HG02973 (cell line): ENCODE results near the gene ZNF407.

Source experiments
- ATAC-seq: cut with Tn5 transposase; IDR thresholded peaks from one replicate; pipeline ENCODE4 v1.9.1; 2021; ENCODE audit warnings: moderate library complexity; ENCODE audit not compliant: unreplicated experiment

ZNF407 gene

DNA sequence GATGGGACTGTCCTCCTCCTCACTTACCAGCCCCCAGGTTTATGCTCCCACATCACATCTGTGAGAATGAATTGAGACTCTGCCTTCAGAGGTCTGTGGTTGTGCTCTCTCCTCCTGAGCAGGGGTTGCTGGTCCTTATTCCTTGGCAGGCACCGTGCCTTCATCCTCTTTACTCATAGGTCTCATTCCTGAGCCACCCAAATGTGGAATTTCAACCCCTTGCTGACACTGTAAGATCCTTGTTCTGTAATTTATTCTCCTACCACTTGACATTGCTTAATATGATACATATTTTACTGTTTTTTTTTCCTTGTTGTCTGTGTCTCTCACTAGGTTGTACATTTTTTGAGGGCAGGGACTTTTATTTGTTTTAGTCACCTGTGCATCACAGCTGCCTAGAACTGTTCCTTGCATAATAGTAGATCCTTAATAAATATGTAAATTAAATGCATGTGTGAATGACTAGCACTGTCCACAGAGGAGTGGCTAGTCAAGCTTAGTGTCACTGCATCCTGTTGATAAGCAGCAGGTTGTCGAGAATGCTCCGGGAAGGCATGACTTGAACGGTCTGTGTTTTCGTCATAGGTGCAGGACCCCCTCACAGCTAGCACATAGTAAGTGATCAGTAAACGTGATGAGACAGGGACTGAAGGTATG, 180.6 kb downstream of the ZNF407 start:
- no peak for ATAC-seq

DNA sequence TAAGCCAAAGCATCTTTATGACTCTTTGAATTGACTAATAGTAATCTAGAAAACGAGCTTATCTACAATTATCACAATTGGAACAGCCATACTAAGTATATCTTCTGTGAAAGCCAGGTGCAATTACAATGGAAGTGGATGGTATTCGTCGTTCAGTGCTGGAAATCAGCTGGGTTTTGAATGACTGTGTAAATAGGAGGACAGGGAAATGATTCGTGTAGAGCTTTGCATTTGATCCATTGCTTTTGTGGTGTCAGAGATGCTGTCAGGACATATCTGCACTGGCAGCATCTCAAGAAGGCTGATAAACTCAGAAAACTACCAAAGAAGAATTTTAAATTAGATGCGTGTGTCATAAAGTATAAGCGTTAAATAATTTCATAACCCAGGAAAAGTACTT, 187.1 kb downstream of the ZNF407 start:
- no peak for ATAC-seq

DNA sequence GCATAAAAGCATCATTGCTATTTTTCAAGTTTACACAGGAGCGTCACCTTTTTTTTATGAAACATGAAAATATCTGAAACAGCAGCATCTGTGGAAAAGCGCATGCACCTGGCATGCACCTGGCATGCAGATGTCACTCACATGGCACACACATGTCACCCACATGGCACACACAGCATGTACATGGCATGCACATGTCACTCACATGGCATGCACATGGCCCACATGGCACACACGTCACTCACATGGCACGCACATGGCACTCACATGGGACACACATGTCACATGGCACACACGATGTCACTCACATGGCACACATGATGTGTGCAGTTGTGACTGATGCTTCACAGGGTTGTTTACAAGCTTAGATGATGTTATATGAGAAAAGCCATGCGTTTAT, 188.0 kb downstream of the ZNF407 start:
- ATAC-seq: no peak

GRCh38 chr18:74788657-74789056, 191.0 kb downstream of the ZNF407 start:
- no peak for ATAC-seq

DNA sequence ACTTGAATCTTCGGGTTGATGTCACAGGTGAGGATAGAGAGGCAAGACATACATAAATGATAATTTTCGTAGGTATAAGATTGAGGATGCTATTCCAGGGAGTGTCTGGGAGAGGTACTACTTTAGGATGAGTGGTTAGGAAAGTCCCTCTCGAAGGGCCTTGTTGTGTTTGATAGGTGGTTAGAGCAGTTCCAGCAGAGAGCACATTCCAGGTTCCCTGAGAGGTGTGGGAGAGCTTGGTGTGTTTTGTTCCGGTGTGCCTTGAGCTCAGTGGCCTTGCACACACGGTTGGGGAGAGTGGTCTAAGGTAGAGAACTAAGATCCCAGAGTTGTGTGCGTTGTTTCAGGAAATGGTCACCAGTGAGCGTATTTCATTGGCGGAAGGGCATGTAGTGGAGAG, 191.4 kb downstream of the ZNF407 start:
- ATAC-seq: no peak

DNA sequence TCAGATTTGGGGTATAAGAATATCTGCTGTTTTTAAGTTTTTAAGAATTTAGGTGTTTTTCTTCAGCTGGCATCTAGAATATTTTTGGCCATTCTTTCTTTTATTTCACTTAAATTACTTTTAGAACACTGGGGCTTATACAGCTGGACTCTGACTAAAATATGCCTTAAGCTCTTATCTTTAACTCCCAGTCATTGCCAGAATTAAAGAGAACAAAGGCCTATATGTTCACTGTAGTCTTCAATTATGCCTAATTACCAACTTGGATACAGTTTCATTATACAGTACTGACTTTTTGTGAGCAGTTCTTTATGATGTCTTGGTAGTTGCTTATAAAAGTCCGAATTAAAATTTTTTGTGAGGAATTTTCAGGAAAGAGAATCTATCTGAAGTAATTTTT, 192.8 kb downstream of the ZNF407 start:
- no peak for ATAC-seq

DNA sequence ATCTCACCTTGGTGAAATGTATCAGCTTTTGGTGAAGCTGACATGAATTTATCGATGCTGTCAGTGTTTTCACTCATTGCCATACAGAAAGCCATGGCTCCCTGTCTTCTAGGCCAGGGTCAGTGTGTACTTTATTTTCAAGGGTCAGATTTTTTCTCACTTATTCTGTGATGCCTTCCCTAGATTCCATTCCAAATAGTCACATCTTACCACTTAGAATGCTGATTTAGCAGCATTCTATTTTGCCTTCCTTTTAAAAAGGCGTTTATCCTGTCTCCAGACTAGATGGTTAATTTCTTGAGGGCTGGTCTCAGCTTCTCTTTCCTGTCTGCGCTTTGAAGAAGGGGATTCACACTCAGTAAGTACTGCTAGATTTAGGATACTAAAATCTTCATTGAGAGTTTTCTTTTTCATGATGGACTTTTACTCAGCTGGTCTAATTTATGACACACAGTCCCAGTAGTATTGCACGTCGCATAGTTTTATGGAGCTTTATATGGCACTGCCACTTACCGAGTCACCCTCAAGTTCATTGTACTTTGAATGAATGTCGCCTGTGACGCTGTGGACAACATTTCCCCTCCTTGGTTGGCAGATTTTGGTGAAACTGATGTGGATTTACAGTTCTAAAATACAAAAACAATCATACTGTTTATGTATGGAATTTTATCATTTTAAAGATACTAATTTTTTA, 194.0 kb downstream of the ZNF407 start:
- ATAC-seq: no peak

DNA sequence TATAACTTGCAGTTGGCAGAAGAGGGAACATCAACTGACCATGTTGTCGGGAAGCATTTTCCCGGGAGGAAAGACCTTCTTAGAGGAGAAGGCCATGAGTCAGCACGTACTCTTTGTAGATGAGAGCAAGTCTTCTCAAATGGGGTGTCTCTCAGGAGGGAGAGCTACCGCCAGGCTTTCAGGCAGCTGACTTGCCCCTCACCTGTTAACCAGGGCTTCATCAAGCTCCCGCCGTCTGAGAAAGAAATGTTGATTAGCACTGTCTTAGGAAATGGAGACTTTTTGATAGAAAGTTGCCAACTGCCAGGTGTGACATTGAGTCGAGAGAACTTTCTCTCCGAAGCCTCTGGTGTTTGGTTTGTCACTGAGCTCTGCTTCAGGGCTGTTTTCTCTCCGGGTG, 196.1 kb downstream of the ZNF407 start:
- ATAC-seq: no peak

DNA sequence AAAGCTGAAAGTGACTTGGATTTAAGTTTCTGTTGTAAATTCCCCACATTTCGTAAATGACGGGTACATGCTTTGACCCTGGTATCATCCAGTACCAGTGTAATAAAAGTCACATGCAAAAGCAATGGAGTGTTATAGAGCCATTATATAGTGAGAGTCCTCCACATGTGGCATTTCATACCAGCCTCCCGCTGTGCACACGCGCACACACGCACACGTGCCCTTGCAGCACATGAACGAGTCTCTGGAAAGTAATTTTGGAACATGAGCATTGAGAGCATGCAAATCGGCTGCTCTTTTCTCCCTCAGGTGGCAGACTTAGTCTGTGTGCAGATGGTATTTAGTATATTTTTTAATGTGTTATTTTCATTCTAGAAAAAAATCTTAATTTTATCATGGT, 198.1 kb downstream of the ZNF407 start:
- ATAC-seq: no peak

GRCh38 chr18:74796211-74796610, 198.5 kb downstream of the ZNF407 start:
- ATAC-seq: no peak

DNA sequence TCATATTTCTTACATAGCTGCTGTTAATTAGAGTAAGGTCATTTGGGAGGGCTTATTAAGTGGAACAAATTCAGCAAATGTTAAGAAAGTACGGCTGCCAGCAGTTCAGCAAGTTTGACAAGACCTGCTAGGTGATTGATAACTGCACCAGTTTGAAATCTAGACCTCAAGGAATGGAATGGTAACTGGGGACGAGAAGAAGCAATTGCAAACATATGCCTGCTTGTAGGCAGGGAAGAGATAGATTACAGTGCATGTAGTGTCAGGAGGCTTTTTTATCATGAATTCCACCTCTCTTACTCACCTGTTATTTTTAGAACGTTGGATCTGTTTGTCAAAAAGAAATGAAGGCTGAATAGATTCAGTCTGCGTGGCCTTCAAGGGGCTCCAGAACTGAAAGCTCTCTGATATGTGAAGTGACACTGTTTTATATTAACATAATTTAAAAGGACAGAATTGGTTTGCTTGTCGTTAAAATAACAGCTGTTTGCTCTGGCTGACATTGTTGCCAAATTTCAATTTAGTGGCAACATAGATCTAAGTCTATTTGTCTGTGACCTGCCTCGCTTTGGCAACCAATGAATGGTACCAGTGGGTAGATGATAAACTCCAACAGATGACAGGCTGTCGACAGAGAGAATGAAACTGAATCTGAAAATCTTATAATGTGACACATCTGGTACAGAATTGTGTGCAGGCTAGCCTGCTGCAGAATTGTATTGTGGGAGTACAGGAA, 199.3 kb downstream of the ZNF407 start:
- peak; percentile 99 for ATAC-seq

GRCh38 chr18:74797577-74798151, 200.0 kb downstream of the ZNF407 start:
- peak; percentile 12 for ATAC-seq

DNA sequence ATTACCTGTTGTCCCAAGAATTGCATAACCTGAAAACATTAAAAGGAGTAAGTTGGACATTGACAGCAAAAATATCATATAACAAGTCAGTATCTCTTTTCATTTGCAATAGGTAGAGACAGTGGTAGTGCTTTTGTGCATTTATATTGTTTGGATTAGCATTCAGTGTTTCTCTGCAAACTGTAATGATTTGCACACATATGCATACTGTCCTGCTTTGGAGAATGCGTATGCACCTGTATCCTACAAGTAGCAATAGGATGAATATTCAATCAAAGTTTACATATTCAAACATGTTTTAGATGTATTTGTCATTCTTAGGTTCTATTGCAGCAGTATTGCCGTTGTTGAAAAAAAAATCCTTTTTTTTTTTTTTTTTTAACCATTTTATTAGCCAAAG, 201.9 kb downstream of the ZNF407 start:
- ATAC-seq: no peak

GRCh38 chr18:74800098-74800497, 202.4 kb downstream of the ZNF407 start:
- no peak for ATAC-seq

DNA sequence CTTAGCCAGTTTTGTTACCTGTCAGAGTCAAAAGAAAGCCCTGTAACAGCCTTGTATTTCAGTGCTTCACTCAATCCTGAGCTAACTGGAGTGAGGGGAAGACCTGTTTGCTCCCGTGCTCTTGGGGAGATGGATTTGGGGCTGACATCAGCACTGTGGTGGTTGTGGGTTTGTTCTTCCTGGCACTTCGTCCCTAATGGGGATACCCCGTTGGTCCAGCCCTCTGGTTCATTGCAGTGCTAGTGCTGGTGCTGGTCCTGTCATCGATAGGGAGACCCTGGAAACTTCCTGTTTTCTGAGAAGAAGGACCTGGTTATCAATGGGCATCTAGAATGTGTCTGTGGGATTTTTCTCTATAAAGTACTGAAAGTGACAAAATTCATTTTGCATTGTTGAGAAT, 205.4 kb downstream of the ZNF407 start:
- ATAC-seq: no peak

DNA sequence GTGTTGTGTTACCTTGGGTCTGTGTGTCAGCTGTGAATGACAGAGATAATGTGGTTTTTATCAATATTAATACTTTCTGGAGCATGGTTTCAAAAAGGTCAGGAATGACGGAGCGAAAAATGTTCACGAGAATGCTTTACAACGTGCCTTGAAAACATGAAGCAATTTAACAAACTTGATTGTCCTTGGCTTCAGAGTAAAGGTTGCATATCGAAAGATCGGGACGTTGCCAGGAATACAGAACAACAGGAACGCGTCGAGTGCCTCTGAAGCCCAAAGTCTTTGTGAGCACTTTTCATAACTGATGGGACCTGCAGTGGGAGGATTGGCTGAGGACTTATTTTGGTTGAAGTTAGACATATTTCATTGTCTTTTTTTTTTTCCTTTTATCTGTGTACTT, 206.1 kb downstream of the ZNF407 start:
- no peak for ATAC-seq

GRCh38 chr18:74804677-74805076, 207.0 kb downstream of the ZNF407 start:
- ATAC-seq: no peak

- ATAC-seq: no peak
Observed at GRCh38 chr18:74806073-74806472, 208.4 kb downstream of the ZNF407 start.

- peak; percentile 98 for ATAC-seq
Observed at GRCh38 chr18:74806700-74807416, 209.2 kb downstream of the ZNF407 start.

- ATAC-seq: no peak
Observed at GRCh38 chr18:74817576-74817975, 219.9 kb downstream of the ZNF407 start.

DNA sequence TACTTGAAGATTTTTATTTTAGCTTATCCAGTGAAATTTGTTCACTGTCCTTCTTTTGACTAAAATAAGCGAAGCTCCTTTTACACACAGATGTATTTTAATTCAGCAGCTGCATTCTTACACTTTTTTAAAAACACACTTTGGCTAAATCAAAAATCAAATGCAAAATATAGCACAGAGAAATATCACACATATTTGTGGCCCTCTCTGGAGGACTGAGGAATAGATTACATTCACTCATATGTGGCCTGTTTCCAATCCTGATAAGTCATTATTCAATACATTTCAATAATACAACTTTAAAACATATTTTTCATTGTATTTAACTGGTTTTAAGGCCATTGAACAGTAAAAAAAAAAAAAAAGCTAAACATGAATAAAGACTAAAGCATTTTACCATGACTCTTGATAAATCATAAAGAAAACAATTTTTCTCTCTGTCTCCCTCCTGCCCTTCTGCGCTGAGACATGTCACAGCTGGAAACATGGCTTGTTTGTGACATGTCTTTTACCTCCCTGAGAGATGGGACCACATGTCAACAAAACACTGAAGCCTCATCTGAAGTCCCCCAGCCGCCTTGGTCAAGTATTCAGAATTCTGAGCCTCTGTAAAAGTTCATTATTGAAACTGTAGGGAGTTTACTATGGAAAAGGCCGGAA, 221.0 kb downstream of the ZNF407 start:
- ATAC-seq: no peak
